Epithelial cell of esophagus (primary cell): ENCODE data around the gene PTCSC3.
"Not testable (repeated sequence)": the region's sequence is repeated elsewhere in the genome, so short reads cannot be mapped to it uniquely, and the experiment has no call there.

Experiments
- DNase-seq: peaks from one replicate; pipeline ENCODE4 v3.0.0; 2010; ENCODE audit warnings: low read depth
- H3K4me3 ChIP-seq: 2 replicates; pipeline ENCODE4 v1.5.1; 2011; ENCODE audit warnings: mild to moderate bottlenecking, low read length, control low read depth
- TF ChIP-seq, protein P1 (sequence below): IDR thresholded peaks from 2 replicates; pipeline ENCODE4 v1.5.1; 2011; ENCODE audit warnings: low read depth, mild to moderate bottlenecking, low read length, control low read depth, inconsistent platforms; ENCODE audit not compliant: insufficient read depth; ENCODE audit errors: missing control alignments

PTCSC3 gene

GRCh38 chr14:36111822-36112583 lies 64.5 kb downstream of the PTCSC3 start:
- DNase-seq = no peak
- H3K4me3 ChIP-seq = no peak overlapping the region
- TF ChIP-seq, protein P1, sequence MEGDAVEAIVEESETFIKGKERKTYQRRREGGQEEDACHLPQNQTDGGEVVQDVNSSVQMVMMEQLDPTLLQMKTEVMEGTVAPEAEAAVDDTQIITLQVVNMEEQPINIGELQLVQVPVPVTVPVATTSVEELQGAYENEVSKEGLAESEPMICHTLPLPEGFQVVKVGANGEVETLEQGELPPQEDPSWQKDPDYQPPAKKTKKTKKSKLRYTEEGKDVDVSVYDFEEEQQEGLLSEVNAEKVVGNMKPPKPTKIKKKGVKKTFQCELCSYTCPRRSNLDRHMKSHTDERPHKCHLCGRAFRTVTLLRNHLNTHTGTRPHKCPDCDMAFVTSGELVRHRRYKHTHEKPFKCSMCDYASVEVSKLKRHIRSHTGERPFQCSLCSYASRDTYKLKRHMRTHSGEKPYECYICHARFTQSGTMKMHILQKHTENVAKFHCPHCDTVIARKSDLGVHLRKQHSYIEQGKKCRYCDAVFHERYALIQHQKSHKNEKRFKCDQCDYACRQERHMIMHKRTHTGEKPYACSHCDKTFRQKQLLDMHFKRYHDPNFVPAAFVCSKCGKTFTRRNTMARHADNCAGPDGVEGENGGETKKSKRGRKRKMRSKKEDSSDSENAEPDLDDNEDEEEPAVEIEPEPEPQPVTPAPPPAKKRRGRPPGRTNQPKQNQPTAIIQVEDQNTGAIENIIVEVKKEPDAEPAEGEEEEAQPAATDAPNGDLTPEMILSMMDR = no peak

- TF ChIP-seq, protein P1 = peak; percentile 47
- DNase-seq = peak; percentile 59
- no peak overlapping the region for H3K4me3 ChIP-seq
These were observed 71.1 kb downstream of the PTCSC3 start for GRCh38 chr14:36105401-36105800.

- not testable (repeated sequence) for H3K4me3 ChIP-seq, DNase-seq
These were observed 72.3 kb downstream of the PTCSC3 start for GRCh38 chr14:36104258-36104657.

DNA sequence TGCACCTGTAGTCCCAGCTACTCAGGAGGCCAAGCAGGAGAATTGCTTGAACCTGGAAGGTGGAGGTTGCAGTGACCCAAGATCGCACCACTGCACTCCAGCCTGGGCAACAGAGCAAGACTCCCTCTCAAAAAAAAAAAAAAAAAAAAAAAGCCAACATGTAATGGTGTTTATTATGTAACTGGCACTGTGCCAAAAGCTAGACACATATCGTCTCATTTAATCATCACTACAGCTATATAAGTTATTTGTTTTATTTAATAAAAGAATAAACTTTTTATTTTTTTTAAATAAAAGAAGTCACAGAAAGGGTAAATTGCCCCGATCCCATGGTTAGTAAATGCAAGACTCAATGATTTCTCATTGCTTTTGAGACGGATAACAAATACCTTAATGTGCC lies 76.9 kb downstream of the PTCSC3 start:
- no peak overlapping the region for H3K4me3 ChIP-seq
- TF ChIP-seq, protein P1 = no peak
- DNase-seq = no peak

DNA sequence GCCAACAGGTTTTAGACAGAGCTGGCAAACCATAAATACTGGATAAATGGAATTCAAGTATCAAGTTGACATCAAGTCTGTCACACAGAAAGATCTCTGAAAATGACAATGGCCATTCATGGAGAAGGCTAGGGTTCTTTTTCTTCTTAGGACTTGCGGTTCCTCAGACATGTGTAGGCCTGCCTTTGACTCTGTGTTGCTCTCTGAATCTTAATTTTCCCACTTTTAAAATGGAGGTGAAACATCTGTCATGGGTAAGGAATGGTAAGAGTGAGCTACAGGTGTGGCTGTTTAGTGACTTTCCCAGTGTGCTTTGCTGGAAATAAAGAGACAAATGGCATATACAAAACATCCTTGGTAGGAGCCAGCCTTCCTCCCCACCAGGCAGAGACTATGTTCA lies 79.2 kb downstream of the PTCSC3 start:
- TF ChIP-seq, protein P1 = no peak
- H3K4me3 ChIP-seq = no peak overlapping the region
- peak; percentile 64 for DNase-seq

GRCh38 chr14:36096090-36096489 lies 80.4 kb downstream of the PTCSC3 start:
- no peak overlapping the region for H3K4me3 ChIP-seq
- peak; percentile 90 for DNase-seq
- TF ChIP-seq, protein P1 = no peak

GRCh38 chr14:36094963-36095362 lies 81.6 kb downstream of the PTCSC3 start:
- no peak for DNase-seq
- H3K4me3 ChIP-seq = no peak overlapping the region
- TF ChIP-seq, protein P1 = no peak
